GM19438 (cell line): Measurements from ENCODE around the gene GJC2.
"Not testable (repeated sequence)": the region's sequence is repeated elsewhere in the genome, so short reads cannot be mapped to it uniquely, and the experiment has no call there.

Source experiments
- ATAC-seq: cut with Tn5 transposase; IDR thresholded peaks from one replicate; pipeline ENCODE4 v1.9.1; 2021; ENCODE audit warnings: low read depth; ENCODE audit not compliant: unreplicated experiment

The GJC2 gene

DNA sequence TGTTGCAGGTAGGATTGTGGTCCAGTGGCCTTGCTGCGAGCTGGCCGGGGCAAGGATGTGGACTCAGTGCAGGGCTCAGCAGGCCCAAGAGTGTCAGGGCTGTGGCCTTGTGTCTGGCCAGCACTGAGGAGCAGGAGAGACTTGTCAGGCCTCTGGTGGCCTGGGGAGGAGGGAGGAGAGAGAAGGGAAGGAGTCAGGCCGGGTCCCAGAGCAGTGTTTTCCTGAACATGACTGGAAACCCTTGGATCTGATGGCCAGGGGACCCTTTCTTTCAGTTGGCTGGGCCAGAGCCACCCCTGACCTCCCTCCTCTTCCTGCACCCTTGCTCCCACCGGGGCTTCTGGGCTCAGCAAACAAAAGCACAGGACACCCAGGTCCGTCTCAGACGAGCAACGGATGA, 20.9 kb downstream of the GJC2 start:
- no peak for ATAC-seq

DNA sequence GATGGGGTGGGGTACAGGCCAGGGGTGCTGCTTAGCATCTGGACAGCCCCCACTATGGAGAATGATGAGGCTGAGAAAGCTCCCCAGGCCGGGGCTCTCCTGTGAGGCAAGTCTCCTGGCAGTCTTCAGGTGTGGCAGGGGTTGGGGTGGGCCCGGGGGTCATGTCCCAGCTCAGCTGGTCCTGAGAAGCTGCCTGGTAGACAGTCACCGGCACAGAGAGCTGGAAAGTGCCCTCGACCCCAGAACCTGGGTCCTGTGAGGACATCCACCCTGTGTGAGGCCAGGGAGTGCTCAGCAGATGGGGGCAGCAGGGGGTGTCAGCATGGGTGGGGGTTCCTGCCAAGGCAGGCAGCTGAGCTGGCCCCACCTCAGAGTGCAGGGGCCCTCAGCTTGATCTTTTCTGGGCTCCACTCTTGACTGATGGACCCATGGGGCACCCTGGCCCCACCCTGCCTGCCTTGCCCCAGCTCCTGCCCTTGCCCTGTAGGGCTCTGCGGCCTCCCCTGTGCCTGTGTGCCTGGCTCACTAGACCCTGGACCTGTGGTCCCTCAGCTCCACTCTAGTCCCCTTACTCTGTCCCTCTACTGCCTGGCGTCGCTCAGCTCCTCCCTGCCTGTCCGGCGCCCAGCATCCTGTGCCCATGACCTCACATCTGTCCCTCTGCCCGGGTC, 21.6 kb downstream of the GJC2 start:
- ATAC-seq = no peak

DNA sequence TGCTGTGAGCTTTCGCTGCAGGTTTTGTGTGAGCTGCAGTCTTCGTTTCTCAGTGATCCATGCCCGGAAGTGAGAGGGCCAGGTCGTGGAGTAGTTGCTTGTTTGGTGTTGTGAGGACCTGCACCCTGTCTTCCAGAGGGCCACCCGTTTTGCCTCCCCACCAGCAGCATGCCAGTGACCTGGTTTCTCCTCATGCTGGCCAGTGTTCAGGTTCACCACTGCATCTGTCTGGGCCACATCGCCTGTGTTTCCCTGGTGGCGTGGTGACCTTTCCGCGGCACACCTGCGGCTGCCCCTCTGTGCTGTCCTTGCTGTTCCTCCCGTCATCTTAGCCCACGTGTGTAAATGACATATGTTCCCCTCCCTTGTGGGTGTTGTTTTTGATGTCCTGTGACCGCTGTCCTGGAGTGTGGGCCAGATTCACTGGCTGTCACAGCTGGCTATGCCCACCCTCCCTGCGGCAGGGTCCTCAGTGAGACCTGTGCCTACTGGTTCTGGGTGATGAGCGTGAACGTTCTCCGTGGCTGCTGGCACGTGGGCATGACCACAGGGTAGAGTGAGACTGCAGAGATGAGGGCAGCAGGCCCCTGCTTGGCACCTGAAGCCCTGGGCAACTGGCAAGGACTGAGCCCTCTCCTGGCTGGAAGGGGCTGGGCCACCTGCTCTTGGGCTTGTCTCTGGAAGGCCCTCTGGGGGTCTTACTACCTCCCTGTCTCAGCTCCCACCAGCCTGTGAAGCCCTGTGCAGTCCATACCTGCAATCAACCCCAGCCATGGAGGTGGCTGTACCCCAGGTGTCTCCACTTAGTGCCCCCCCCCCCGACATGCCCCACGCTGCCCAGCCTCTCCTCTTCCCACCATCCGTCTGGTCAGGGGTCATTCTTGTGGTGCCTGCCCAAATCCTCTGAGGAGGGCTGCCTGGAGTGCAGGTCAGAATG, 23.1 kb downstream of the GJC2 start:
- no peak for ATAC-seq

DNA sequence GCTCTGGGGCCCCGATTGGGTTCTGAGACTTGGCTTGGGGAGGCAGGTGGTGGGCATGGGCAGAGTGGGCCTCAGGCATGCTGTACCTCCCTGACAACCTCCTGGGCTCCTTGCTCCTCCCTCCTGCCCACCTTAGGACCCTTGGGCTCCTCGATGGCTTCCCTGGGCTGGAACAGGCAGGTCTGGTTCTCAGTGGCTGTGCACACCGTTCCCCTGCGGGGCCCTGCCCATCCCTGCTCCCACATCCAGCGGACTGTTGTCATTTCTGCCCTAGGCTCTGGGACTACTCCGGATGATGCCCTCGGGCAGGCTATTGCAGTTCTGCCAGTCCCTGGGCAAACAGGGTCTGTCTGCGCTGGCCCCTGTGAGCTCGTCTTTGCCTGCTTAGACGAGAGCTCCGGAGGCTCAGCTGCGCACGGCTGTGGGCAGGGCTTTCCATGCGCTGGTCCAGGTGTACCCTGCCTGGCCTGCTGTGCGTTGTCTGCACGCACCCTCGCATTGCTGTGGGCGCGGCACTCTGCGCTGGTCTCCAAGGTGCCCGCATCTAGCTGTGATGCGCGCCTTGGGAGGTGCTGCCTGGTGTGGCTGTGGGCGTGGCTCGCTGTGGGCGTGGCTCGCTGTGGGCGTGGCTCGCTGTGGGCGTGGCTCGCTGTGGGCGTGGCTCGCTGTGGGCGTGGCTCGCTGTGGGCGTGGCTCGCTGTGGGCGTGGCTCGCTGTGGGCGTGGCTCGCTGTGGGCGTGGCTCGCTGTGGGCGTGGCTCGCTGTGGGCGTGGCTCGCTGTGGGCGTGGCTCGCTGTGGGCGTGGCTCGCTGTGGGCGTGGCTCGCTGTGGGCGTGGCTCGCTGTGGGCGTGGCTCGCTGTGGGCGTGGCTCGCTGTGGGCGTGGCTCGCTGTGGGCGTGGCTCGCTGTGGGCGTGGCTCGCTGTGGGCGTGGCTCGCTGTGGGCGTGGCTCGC, 24.1 kb downstream of the GJC2 start:
- ATAC-seq = not testable (repeated sequence)

DNA sequence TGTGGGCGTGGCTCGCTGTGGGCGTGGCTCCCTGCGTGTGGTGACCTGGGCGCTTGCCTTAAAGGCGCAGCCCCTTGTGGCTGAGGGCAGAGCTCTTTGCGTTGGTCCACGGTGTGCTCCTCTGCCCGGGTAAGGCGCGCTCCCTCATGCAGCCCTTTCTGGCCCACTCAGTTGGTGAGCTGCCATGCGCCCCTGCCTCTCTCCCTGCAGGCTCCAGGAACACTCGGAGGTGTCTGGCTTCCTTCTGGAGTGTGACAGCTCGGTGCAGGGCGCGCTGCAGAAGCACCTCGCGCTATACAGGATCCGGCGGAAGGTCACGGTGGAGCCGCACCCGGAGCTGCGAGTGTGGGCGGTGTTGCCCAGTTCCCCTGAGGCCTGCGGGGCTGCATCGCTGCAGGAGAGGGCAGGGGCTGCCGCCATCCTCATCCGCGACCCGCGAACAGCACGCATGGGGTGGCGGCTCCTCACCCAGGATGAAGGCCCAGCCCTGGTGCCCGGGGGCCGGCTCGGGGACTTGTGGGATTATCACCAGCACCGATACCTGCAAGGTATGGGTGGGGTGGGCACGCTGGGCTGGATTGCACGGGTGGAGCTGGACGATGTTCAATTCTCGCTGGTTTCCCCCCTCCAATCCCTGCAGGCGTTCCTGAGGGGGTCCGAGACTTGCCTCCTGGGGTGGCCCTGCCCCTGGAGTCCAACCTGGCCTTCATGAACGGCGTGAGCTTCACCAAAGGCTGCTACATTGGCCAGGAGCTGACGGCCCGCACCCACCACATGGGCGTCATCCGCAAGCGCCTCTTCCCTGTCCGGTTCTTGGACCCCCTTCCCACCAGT, 25.0 kb downstream of the GJC2 start:
- ATAC-seq = no peak

DNA sequence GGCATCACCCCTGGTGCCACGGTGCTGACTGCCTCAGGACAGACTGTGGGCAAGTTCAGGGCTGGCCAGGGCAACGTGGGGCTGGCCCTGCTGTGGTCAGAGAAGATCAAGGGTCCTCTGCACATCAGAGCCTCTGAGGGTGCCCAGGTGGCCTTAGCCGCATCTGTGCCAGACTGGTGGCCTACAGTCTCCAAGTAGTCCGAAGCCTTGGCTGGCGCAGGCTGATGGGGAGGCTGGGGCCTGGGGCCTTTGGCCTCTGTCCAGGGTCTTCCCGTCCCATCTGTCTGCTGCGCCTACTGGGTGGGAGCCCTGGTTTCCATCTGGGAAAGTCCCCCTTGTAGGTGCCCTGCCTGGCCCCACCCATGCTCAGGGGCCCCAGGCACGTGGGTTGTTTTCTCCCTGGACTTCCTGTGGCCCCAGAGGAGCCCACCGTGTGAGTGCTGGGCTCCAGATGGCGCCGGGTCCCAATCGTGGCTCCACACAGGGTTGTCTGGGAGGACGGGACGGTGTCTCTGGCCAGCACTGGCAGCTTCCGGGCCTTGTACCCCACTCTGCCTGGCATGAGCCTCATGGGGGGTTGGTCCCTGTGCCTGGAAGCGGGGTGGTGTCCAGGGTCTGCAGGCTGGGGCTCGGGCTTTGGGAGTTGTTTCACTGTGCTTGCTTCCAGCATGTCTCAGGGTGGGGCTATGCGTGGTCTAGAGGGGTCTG, 25.7 kb downstream of the GJC2 start:
- ATAC-seq = no peak

DNA sequence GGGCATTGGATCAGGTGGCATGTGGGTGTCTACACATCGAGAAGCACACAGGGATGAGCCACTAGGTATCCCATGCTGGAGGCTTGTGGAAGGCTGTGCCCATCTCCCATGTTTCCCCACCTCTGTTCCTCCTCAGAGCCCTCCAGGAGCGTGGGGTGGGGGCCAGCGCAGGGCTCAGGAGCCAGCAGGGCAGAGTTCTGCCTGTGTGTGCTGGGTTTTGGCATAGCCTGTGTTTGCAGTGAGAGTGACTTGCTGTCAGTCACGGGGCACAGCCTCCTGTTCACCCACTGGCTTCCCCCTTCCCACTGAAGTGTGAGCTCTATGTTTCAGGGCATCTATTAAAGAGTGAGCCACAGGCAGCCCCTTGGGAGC, 26.3 kb downstream of the GJC2 start:
- ATAC-seq = no peak

DNA sequence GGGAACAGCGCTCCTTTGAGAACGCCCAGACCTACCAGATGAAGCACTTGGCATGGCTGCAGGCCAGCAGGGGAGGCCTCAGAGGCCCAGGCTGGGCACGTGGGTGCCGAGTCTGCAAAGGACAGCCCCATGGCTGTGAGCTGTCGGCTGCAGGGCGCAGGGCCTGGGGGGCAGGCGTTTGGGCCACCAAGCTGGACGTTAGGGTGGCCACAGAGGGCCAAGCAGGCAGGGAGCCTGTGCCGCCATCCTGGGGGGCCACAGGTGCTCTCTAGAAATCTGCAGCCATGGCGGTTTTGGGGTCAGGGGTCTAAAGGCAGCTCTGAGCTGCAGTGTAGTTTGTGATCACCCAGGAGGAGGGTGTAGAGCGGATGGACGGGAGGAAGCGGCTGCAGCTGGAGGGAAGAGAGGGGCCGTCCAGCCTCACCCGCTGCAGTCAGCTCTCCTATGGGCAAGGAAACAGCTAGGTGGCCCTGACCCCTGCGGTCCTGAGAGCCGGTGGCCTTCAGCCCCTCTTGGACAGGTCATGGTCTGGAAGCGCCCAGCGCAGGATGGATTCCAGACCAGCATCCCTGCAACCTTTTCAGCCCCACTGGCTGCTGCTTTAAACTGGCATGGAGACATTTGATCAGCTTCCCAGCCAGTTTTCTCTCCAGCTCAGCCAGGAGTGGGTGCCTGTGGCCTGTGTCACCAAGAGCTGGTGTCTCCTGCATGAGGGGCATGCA, 26.9 kb downstream of the GJC2 start:
- no peak for ATAC-seq

DNA sequence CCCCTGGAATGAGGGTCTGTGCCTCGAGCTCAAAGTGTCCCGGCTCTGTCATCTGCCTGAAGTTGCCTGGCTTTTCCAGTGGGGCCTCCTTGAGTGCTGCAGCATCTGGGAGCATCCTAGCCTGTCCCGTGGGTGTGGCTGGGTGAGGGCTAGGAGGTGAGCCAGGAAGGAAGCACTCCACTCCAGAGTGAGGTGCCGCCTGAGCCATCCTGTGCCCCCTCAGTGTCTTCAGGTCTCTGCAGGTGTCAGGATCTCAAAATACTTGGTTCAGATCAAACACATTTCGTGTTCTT, 27.4 kb downstream of the GJC2 start:
- no peak for ATAC-seq

DNA sequence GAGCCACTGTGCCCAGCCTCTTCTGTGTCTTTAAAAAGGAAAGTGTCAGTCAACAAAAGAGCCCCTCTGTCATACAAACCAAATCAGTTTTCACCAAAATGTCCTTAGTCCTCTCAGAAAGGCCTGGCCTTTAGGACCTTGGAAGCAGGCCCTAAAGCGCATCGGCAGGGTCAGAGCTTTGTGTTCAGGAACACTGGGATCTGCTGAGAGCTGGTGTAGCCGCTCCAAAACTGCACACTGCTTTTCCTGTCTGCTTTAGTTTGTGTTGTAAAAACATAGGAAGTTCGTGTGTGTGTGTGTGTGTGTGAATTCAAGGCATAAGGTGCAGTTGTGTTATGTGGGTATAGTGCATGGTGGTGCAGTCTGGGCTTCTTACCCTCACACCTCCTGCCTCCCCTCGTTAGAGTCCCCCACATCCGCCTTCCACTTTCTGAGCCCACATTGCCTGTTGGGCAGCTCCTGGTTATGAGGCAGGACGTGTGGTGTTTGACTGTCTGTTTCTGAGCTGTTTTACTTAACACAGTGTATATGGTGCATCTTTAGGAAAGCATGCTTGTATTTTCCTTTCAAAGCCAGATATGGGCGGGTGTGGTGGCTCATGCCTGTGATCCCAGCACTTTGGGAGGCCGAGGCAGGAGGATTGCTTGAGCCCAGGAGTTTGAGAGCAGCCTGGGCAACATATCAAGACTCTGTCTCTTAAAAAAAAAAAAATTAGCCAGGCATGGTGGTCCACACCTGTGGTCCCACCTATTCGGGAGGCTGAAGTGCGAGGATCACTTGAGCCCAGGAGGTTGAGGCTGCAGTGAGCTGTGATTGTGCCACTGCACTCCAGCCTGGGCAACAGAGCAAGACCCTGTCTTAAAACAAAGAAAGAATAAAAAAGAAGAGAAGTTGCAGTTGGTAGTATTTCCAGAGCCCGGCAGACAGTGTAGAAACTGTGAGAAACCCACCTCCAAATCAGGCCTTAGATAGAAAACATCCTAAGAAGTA, 28.3 kb downstream of the GJC2 start:
- no peak for ATAC-seq

DNA sequence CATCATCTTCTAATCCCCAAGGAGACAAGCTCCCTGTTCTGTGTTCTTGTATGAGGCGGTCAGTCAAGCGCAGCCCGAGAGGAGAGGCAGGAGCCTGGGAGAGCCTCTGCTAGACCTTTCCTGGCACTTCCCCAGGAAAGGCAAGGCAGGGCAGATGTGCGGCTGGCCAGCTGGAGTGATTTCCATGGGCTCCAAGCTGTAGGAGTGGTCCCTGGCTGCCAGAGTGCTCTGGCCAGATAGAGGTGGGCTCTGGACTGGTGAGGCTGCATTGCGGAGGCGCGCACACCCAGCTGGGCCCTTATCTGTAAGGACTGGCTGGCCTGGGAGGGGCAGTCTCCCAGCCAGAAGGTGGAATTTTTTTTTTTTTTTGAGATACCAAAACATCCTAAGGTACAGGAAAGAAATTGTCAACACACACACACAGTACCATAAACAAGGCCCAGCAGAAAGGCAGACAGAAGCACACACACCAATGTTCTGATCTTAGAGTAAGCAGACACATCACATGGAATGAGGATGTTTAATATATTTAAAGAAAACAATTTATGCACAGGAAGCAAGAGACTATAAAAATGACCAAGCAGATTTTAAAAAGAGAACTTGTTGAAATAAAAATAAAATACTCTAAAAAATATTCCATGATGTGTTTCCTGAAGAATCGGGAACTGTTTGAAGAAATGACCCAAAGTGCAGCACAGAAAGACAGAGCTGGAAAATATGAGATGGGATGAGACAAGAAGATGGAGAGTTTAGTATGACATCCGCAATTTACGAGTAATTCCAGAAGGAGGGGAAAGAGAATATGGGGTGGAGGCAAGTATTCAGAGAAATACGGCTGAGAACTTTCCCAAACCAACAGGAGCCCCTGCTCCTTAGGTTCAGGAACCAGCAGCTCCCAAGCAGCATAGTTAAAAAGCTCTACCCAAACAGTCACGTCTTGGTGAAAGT, 29.3 kb downstream of the GJC2 start:
- ATAC-seq = no peak

DNA sequence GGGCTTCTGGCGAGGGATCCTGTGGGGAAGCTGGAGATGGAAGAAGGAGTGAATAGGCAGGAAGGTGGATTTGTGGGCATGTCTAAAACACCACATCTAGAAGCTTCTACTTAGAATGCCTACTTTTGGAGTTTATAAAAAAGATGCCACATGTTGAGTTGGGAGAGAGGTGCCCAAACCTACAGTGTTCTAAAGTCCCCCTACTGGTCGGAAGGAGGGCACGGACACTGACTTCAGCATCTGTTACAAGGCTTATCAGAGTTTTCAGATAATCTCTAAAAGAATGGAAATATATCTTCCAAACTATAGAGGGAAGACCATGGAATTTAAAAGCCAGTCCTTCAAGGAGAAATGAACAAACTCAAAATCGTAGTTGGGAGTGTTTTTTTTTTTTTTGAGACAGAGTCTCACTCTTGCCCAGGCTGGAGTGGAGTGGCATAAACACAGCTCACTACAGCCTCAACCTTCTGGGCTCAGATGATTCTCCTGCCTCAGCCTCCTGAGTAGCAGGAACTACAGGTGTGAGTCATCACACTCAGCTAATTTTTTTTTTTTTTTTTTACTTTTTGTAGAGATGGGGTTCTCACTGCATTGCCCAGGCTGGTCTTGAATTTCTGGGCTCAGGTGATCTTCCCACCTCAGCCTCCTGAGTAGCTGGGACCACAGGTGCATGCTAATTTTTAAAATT, 30.7 kb downstream of the GJC2 start:
- no peak for ATAC-seq

DNA sequence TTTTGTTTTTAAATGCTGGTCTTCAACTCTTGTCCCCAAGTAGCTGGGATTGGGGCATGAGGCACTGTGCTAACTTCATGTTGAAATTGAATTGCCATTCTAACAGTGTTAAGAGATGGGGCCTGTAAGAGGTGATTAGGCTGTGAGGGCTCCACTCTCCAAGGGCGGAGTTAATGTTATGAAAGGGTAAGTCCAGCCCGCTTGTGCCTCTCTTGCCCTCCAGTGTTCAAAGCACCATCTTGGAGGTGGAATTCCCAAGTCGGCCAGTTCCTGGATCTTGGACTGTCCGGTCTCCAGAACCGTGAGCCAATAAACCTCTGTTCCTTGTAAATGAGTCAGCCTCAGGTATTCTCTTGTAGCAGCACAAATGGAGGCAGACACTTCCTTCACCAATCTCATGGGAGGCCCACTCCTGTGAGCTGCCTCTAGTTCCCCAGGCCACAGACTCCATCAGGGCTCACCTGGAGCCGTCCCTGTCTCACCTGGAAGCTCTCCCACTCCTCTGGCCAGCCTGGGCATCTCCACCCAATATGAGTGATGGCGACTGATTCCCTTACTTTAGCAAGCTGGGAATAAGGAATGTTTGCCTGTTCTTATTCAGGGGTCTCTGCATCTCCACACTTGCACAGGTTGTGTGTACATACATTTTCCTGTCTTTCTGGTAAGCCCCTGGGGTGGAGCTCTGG, 31.4 kb downstream of the GJC2 start:
- no peak for ATAC-seq

DNA sequence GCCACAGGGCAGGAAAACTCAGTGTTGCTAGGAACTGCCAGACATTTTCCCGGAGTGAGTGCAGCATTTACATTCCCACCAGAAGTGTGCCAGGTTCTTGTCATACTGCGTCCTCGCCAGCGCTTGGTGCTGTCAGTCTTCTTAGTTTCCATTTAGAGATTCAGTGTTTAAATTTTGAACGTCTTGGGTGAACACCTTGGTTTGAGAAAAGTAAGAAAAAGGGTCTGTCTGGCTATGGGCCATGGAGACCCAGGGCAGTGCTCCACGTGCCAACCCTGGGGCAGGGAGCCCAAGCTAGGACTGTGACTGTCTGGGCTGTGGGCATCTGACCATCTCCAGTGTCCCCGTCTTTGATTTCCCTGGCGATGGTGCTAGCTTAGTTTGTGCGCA, 31.9 kb downstream of the GJC2 start:
- ATAC-seq = no peak

DNA sequence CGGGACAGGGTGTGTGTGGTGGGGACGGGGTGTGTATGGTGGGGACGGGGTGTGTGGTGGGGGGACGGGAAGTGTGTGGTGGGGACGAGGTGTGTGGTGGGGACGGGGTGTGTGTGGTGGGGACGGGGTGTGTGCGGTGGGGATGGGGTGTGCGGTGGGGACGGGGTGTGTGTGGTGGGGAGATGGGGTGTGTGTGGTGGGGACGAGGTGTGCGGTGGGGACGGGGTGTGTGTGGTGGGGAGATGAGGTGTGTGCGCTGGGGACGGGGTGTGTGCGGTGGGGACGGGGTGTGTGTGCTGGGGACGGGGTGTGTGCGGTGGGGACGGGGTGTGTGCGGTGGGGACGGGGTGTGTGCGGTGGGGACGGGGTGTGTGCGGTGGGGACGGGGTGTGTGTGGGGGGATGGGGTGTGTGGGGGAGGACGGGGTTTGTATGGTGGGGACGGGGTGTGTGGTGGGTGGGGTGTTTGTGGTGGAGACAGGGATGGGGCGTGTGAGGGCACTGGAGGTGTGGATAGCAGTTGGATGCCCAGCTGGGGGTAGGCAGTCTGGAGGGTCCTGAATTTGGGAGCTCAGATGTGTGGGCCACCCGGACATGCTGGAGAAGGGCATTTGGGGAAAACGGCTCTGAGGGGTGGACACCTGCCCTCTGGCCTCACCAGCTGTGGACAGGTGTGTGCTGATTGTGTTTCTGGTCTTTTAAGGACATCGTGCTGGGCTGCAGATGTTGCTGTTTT, 32.7 kb downstream of the GJC2 start:
- ATAC-seq = no peak
